ENCODE data around the gene ACKR3.

GRCh38 chr2:236590846-236591245 lies 21.2 kb downstream of the ACKR3 start:
- TF ChIP-seq, protein P1, sequence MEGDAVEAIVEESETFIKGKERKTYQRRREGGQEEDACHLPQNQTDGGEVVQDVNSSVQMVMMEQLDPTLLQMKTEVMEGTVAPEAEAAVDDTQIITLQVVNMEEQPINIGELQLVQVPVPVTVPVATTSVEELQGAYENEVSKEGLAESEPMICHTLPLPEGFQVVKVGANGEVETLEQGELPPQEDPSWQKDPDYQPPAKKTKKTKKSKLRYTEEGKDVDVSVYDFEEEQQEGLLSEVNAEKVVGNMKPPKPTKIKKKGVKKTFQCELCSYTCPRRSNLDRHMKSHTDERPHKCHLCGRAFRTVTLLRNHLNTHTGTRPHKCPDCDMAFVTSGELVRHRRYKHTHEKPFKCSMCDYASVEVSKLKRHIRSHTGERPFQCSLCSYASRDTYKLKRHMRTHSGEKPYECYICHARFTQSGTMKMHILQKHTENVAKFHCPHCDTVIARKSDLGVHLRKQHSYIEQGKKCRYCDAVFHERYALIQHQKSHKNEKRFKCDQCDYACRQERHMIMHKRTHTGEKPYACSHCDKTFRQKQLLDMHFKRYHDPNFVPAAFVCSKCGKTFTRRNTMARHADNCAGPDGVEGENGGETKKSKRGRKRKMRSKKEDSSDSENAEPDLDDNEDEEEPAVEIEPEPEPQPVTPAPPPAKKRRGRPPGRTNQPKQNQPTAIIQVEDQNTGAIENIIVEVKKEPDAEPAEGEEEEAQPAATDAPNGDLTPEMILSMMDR (IDR thresholded peaks at IDR 0.05): no peak
- no peak for TF ChIP-seq POLR2A (IDR thresholded peaks at IDR 0.05)
